ENCODE measurements around the gene LRRC56.

The LRRC56 gene

GRCh38 chr11:556662-557256 lies 19.4 kb downstream of the LRRC56 start:
- no peak for DNase-seq (ENCODE audit: low read depth in 1 of 2, low spot score in 1 of 2)

GRCh38 chr11:557328-558132 lies 20.2 kb downstream of the LRRC56 start:
- no peak for DNase-seq (ENCODE audit: low read depth in 1 of 2, low spot score in 1 of 2)

GRCh38 chr11:558503-558902 lies 21.2 kb downstream of the LRRC56 start:
- DNase-seq (ENCODE audit: low read depth in 1 of 2, low spot score in 1 of 2), result no peak

GRCh38 chr11:559020-559620 lies 21.8 kb downstream of the LRRC56 start:
- no peak for DNase-seq (ENCODE audit: low read depth in 1 of 2, low spot score in 1 of 2)

- no peak for DNase-seq (ENCODE audit: low read depth in 1 of 2, low spot score in 1 of 2)
These were observed 22.5 kb downstream of the LRRC56 start for GRCh38 chr11:559712-560304.

- peak; percentile 94 for DNase-seq (ENCODE audit: low read depth in 1 of 2, low spot score in 1 of 2)
These were observed 23.2 kb downstream of the LRRC56 start, which contains the start of the genes LMNTD2 and RASSF7 for GRCh38 chr11:560305-561147. LMNTD2 (minus strand) TSS chr11:560738; CDS start chr11:560716, 22 bp downstream. RASSF7 (plus strand) TSS chr11:560970; CDS start chr11:561769, 799 bp downstream.

GRCh38 chr11:561148-562003 lies 24.0 kb downstream of the LRRC56 start:
- DNase-seq (ENCODE audit: low read depth in 1 of 2, low spot score in 1 of 2), result no peak

GRCh38 chr11:562046-562645 lies 24.8 kb downstream of the LRRC56 start:
- no peak for DNase-seq (ENCODE audit: low read depth in 1 of 2, low spot score in 1 of 2)

GRCh38 chr11:563066-563811 lies 25.9 kb downstream of the LRRC56 start:
- DNase-seq (ENCODE audit: low read depth in 1 of 2, low spot score in 1 of 2), result no peak

- DNase-seq (ENCODE audit: low read depth in 1 of 2, low spot score in 1 of 2), result no peak
These were observed 26.7 kb downstream of the LRRC56 start for GRCh38 chr11:563812-564578.

- no peak for DNase-seq (ENCODE audit: low read depth in 1 of 2, low spot score in 1 of 2)
These were observed 28.7 kb downstream of the LRRC56 start for GRCh38 chr11:565921-566509.

- no peak for DNase-seq (ENCODE audit: low read depth in 1 of 2, low spot score in 1 of 2)
These were observed 29.8 kb downstream of the LRRC56 start for GRCh38 chr11:567011-567628.

- no peak for DNase-seq (ENCODE audit: low read depth in 1 of 2, low spot score in 1 of 2)
These were observed 30.4 kb downstream of the LRRC56 start for GRCh38 chr11:567629-568292.

- DNase-seq (ENCODE audit: low read depth in 1 of 2, low spot score in 1 of 2), result peak; percentile 76 to 82
These were observed 31.2 kb downstream of the LRRC56 start for GRCh38 chr11:568306-569157.

- DNase-seq (ENCODE audit: low read depth in 1 of 2, low spot score in 1 of 2), result no peak
These were observed 32.0 kb downstream of the LRRC56 start for GRCh38 chr11:569158-569885.
